Mucosa of descending colon (tissue), 3 donors: ENCODE results near the gene RPRM. TPM values are rescaled to one million over a fixed set of nuclear protein-coding genes. Genes with fewer than 3 reads are reported as not detected.

Source experiments
- ATAC-seq: fragments of 200-7000 bp; cut with Tn5 transposase; one replicate; pipeline ENCODE4 v1.9.1; 2020; ENCODE audit warnings: mild to moderate bottlenecking, moderate library complexity
- DNase-seq, 3 donors: peaks; one replicate each; pipeline ENCODE4 v3.0.0-alpha.2; 2020
- H3K36me3 ChIP-seq: fragments of 200-600 bp; one replicate; pipeline ENCODE4 v1.8.0; 2021; ENCODE audit warnings: low read depth, mild to moderate bottlenecking
- H3K4me1 ChIP-seq: fragments of 200-600 bp; one replicate; pipeline ENCODE4 v1.8.0; 2021; ENCODE audit warnings: low read depth, mild to moderate bottlenecking
- H3K4me3 ChIP-seq: fragments of 200-600 bp; one replicate; pipeline ENCODE4 v1.8.0; 2021; ENCODE audit warnings: mild to moderate bottlenecking
- H3K9me3 ChIP-seq: fragments of 200-600 bp; one replicate; pipeline ENCODE4 v1.8.0; 2021; ENCODE audit warnings: mild to moderate bottlenecking
- intact Hi-C, 2 donors: fragments of 100-400 bp; cut with DNase I in 1 of 2; cut with micrococcal nuclease in 1 of 2; formaldehyde crosslinking; loops; one replicate each; pipeline versions ENCODE4 v1.11.0 to v1.11.1; 2022; cut with DNase I, micrococcal nuclease
- total RNA-seq, 3 donors: library from RNA; stranded (reverse); fragmentation: NEBNext Ultra II Directional in 2 of 3; extraction: Animal tissue kit (Norgen Biotek cat#: 25700) in 2 of 3; gene quantifications; one replicate each; pipeline versions ENCODE4 v1.2.1 to v1.2.4, GENCODE V29; 2021 to 2023
- TF ChIP-seq, protein P1 (sequence below): fragments of 200-600 bp; IDR thresholded peaks from one replicate; pipeline ENCODE4 v1.8.0; 2022; ENCODE audit warnings: antibody characterized with exemption, mild to moderate bottlenecking
- donor health status: DM: no; HTN: no; CAD: no; lungs with moderate emphysema.
- donor health status: DM: no; HTN: no; CAD: no.
- donor health status: DM: no; HTN: yes; CAD: no.

The RPRM gene
- total RNA-seq, 3 donors from 2014 or later = 2.5 to 9.2 TPM; not detected in 1

GRCh38 chr2:153431114-153431513 is 47.4 kb downstream of the RPRM start:
- Histone ChIP-seq H3K4me1 (no peaks in the 10 kb centered on the region), H3K9me3 (no peaks in the 10 kb centered on the region), H3K4me3 (no peak overlapping the region), H3K36me3 (no peaks in the 10 kb centered on the region)
- DNase-seq (no peak), ATAC-seq (no peak)
- TF ChIP-seq, protein P1, sequence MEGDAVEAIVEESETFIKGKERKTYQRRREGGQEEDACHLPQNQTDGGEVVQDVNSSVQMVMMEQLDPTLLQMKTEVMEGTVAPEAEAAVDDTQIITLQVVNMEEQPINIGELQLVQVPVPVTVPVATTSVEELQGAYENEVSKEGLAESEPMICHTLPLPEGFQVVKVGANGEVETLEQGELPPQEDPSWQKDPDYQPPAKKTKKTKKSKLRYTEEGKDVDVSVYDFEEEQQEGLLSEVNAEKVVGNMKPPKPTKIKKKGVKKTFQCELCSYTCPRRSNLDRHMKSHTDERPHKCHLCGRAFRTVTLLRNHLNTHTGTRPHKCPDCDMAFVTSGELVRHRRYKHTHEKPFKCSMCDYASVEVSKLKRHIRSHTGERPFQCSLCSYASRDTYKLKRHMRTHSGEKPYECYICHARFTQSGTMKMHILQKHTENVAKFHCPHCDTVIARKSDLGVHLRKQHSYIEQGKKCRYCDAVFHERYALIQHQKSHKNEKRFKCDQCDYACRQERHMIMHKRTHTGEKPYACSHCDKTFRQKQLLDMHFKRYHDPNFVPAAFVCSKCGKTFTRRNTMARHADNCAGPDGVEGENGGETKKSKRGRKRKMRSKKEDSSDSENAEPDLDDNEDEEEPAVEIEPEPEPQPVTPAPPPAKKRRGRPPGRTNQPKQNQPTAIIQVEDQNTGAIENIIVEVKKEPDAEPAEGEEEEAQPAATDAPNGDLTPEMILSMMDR = no peak
- intact Hi-C loops = no loop called here
